ENCODE results near the gene MLXIP.

GRCh38 chr12:122159882-122160281 lies 81.3 kb downstream of the MLXIP start:
- TF ChIP-seq EP300 (IDR thresholded peaks at IDR 0.05) (no peak), POLR2A (IDR thresholded peaks at IDR 0.05) (no peak)
- TF ChIP-seq, protein P1, sequence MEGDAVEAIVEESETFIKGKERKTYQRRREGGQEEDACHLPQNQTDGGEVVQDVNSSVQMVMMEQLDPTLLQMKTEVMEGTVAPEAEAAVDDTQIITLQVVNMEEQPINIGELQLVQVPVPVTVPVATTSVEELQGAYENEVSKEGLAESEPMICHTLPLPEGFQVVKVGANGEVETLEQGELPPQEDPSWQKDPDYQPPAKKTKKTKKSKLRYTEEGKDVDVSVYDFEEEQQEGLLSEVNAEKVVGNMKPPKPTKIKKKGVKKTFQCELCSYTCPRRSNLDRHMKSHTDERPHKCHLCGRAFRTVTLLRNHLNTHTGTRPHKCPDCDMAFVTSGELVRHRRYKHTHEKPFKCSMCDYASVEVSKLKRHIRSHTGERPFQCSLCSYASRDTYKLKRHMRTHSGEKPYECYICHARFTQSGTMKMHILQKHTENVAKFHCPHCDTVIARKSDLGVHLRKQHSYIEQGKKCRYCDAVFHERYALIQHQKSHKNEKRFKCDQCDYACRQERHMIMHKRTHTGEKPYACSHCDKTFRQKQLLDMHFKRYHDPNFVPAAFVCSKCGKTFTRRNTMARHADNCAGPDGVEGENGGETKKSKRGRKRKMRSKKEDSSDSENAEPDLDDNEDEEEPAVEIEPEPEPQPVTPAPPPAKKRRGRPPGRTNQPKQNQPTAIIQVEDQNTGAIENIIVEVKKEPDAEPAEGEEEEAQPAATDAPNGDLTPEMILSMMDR (IDR thresholded peaks at IDR 0.05): no peak

Data from ovary (tissue), 3 donors.